Measurements from ENCODE around the gene CAMK2N2.
"Not testable (repeated sequence)": the region's sequence is repeated elsewhere in the genome, so short reads cannot be mapped to it uniquely, and the experiment has no call there.

Gene CAMK2N2

GRCh38 chr3:184272269-184272668 lies 10.9 kb upstream of the CAMK2N2 start:
- no peak for DNase-seq (ENCODE audit: low read depth)

GRCh38 chr3:184267249-184267648 lies 5.9 kb upstream of the CAMK2N2 start:
- not testable (repeated sequence) for DNase-seq (ENCODE audit: low read depth)

DNA sequence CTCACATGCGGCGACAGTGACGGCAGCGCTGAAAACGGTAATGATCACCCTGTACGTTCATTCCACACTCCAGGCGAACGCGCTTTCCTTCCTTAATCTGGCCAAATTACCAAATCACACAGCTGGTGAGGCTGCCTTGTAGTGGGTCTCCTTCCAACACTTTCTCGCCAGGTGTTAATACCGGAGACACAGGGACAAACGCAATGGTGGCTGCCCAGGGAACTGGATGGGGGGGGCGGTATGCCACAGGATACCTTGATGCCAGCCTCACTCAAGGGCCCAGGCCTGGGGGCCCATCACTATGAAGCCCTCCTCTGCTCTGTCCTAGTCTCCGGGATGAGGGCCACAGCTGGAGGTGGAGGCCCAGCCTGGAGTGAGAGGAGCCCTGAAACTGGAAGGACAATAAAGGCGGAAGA lies 1.4 kb upstream of the CAMK2N2 start:
- no peak for DNase-seq (ENCODE audit: low read depth)

DNA sequence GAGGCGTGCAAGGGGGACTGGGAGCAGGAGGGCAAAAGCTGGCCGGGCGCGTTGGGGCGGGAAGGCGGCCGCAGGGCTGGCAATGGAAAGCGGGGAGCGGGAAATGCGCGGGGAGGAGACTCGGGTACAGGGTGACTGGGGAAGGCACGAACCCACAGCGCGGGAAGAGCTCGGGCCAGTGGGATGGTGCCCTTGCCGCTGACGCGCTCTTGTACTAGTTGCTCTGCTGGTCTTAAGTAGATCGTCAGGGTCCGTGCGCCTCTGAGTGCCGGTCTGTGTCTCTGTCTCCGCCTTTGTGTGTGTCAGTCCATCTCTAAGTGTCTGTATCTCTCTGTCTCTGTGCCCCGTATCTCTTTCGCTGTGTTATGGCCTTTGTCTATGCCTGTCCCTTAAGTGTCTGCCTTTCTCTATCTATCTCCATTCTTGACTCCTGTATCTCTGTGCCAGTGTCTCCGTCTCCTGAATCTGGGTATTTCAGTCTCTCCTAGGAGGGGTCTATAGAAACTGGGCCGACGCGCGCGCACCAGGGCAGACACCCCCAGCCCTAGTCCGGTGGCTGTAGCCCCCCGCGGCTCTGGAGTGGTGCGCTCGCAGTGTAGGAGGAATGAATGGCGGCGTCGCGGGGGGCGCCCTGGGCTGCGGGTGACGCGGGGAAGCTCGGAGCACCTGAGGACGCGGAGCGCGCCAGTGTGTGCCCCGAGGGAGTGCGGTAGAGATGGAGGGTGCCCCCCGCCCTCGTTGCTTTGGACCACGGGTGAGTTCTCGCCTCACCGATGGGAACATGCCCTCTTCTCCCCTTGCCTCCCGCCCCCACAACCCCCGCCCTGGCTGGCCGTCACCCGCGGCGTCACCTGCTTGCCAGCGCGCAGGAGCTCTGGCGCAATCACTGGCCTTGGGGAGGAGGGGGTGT lies 756 bp upstream of the CAMK2N2 start:
- DNase-seq (ENCODE audit: low read depth), result no peak

DNA sequence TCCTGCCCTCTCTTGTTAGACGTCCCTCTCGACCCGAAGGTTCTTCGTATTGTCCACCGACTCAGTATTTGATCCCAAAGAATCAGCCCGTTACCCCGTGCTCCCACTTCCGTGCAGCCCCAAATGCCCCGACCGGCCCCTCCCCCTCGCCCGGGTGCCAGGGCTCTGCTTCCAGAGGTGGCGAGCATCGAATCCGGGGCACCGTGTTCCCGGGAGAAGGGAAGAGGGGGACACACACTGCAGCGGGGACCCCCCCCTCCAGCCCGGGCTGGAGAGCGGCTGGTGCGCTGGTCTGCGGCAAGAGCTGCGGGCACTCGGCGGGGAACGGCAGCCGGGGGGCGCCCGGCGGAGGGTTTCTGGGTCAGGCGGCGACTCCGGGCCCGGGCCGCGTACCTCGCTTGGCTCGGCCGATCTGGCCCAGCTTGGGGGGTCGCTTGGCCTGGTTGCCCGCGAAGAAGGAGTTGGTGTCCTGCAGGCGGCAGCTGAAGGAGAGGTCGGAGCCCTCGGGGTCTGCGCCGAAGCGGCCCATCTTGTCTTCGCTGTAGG lies 556 bp downstream of the CAMK2N2 start:
- no peak for DNase-seq (ENCODE audit: low read depth)

GRCh38 chr3:184259878-184260723 lies 1.3 kb downstream of the CAMK2N2 start:
- DNase-seq (ENCODE audit: low read depth), result no peak

DNA sequence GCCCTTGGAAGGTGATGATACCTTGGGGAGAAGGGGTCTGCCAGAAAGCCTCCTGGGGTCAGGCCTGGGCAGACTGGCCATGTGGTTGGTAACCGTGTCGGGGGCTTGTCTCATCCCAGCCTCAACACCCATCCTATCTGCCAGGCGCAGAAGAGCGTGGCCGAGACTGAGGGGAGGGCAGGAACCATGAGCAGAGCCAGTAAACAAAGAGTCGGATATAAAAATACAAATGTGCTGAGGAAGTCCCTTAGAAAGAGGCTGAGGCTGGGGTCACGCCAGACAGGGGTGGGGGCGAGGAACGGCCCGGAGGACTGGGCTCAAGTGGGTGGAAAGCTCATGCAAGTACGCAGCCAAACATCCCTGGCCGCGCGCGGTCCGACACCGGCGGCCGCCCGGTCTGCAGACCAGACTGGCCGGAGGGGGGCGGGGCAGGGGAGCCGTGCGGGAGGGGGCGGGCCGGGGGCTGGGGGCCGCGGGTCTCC lies 1.9 kb downstream of the CAMK2N2 start:
- no peak for DNase-seq (ENCODE audit: low read depth)

DNA sequence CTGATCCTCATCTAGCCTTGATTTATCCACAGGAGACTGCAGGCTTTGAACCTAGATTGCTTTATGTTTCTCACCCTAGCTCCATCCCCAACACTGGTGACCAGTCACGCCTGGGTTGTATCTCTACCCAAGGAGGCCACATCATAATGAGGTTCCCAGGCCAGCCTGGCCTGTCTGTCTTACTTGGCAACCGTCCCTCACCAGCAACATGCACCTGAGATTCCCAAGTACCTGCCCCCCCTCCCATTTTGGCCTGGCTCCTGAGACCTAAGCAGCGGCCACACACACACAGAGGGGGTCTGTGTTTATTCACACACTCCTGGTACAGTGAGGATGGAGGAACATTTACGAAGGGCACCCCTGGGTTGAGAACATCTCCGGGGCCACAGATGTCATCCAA lies 2.4 kb downstream of the CAMK2N2 start:
- DNase-seq (ENCODE audit: low read depth), result no peak

DNA sequence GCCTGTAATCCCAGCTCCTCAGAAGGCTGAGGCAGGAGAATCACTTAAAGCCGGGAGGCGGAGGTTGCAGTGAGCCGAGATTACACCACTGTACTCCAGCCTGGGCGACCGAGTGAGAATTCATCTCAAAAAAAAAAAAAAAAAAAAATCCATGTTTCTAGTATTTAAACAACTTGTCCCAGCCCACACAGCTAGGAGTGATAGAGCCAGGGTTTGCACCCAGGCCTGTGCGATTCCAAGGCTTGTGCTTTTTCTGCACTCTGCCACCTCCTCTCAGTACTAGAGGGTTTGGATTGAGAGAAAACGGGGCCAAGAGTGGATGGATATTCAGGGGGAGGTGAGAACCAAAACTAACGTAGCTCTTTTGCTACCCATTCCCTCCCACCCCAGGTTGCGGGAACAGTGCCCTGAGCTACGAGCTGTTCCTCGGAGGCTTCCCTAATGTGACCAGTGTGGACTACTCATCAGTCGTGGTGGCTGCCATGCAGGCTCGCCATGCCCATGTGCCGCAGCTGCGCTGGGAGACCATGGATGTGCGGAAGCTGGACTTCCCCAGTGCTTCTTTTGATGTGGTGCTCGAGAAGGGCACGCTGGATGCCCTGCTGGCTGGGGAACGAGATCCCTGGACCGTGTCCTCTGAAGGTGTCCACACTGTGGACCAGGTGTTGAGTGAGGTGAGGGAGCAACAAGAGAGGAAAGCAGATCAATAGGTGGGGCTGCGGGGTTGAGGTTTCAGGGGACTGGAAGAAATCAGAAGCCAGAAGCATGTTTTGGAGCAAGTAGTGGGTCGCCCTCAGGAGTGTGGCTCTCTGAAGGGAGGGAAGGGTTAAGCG lies 4.1 kb downstream of the CAMK2N2 start:
- no peak for DNase-seq (ENCODE audit: low read depth)

GRCh38 chr3:184255291-184256039 lies 5.9 kb downstream of the CAMK2N2 start:
- DNase-seq (ENCODE audit: low read depth), result peak; percentile 24

DNA sequence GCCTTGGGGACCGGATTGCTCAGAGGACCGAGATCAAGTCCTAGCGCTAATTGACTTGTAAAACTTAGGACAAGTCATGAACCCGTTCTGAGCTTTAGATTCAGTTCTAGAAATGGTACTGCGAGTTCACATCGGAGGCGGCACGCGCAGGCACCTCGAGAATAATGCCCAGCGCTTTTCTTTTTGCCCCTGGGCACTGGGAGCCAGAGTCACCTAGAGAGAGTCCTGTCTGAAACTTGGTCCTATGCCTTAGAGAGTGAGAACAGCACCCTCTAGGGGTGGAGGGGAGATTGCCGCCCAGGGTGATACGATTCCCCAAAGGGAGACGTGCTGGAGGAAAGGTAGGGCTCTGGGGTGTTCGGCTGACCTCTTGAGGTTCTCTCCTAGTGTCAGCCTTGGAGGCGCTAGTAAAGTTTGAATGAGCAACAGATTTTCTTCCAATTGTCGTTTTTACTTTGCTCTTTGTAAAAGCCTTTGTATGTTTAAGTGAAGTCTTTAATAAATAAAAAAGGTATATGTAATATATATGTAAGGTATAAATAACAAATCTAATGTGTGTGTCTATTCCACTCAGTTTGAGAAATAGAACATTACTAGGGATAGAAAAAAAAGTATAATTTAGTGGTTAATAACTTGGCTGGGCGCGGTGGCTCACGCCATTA lies 11.1 kb downstream of the CAMK2N2 start:
- DNase-seq (ENCODE audit: low read depth), result peak; percentile 86

GRCh38 chr3:184249412-184250166 lies 11.8 kb downstream of the CAMK2N2 start, which contains the start of gene EEF1AKMT4:
Gene EEF1AKMT4 (plus strand): TSS chr3:184249672. CDS start chr3:184249695, 23 bp downstream.
- DNase-seq (ENCODE audit: low read depth), result peak; percentile 95

DNA sequence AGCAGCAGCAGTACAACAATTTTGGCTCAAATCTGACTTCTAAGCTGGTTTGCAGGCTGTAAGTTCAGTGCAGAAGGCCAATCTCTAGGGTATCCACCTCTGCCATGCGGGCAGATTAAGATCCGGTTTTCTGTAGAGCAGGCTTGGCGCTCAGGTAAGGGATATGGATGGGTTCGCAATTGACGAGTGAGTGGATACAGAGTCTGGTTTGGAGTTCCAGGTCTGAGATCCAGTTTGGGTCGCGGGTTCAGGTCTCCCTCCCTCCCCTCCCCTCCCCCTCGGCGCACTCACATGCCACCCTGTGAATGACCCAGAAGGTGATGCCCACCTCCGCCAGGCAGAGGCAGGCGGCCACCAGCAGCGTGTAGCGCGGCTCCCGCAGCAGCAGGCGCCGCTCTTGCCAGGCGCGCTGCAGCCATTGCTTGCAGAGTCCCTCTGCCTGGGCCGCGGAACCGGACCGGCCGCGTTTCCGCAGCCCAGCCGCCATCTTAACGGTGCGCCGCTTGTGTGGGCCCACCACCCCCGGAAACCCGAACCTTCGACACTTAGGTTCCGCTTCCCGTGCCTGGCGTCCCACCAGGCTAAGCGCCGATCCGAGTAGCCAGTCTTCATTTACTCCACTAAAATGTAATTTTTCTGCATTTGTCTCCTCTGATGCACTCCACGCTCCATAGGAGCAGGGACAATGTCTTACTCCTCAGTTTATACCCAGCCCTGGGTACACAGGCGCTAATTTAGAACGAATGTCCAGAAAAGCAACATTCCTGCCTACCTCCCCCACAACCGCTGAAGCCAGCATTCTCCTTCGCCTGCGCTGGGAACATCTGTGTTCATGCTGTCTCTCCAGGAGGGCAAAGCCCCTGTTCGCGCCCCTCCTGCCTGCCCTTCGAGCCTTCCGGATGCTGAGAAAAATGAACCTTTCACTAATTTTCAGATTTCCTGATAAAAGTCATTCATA lies 12.6 kb downstream of the CAMK2N2 start, which contains the start of gene ALG3:
Gene ALG3, minus strand, starts transcription at position 509 of the 958 bp plus-strand sequence. Its CDS starts 22 bp downstream, at position 487.
- DNase-seq (ENCODE audit: low read depth), result peak; percentile 82

DNA sequence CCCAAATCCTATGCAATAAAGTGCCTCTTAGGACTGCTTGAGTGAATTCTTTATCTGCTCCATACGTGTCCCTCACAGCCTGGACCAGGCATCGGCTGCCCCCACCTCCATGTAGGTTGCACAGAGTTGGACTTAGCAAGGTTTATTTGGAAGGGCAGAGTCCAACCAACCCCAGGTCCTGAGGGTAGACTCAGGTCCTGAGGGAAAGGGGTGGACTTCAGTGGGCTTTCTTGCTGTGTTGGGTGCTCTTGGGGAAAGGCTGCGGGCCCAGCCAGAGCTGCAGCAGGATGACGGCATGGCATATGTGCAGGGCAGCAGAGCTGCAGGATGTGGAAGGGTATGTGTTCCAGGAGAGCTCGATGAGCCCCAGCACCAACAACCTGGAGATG lies 19.1 kb downstream of the CAMK2N2 start:
- DNase-seq (ENCODE audit: low read depth), result no peak

GRCh38 chr3:184241447-184242296 lies 19.7 kb downstream of the CAMK2N2 start:
- no peak for DNase-seq (ENCODE audit: low read depth)

- DNase-seq (ENCODE audit: low read depth), result no peak
Measured at GRCh38 chr3:184241141-184241446, 20.3 kb downstream of the CAMK2N2 start.

GRCh38 chr3:184240384-184241140 lies 20.8 kb downstream of the CAMK2N2 start:
- no peak for DNase-seq (ENCODE audit: low read depth)

Data from activated T-cell treated with anti-CD3 and anti-CD28 coated beads for 24 hours (primary cell).